H9 (cell line): ENCODE data around the gene PTTG1. TPM values are rescaled to one million over a fixed set of nuclear protein-coding genes. Genes with fewer than 3 reads are reported as not detected.

Experiments used
- DNase-seq: peaks from one replicate; pipeline ENCODE4 v3.0.0-alpha.2; 2017
- H2AFZ ChIP-seq: one replicate; pipeline ENCODE4 v1.6.1; 2013; ENCODE audit warnings: mild to moderate bottlenecking, low read length, control low read depth, moderate library complexity
- H2AK5ac ChIP-seq: 2 replicates; pipeline ENCODE4 v1.6.1; 2013; ENCODE audit warnings: low read length, control low read depth, mixed read lengths; ENCODE audit not compliant: insufficient read length
- H2BK120ac ChIP-seq: one replicate; pipeline ENCODE4 v1.6.1; 2013; ENCODE audit warnings: low read depth, mild to moderate bottlenecking, low read length, control low read depth, inconsistent platforms; ENCODE audit not compliant: poor library complexity, severe bottlenecking
- H2BK12ac ChIP-seq: 2 replicates; pipeline ENCODE4 v1.6.1; 2013; ENCODE audit warnings: low read length, control low read depth, mixed read lengths, low read depth; ENCODE audit not compliant: insufficient read length
- H2BK15ac ChIP-seq: 2 replicates; pipeline ENCODE4 v1.6.1; 2013; ENCODE audit warnings: low read depth, low read length, control low read depth
- H2BK20ac ChIP-seq: one replicate; pipeline ENCODE4 v1.6.1; 2013; ENCODE audit warnings: low read depth, mild to moderate bottlenecking, low read length, control low read depth, inconsistent platforms; ENCODE audit not compliant: poor library complexity, severe bottlenecking
- H2BK5ac ChIP-seq: 2 replicates; pipeline ENCODE4 v1.6.1; 2013; ENCODE audit warnings: low read length, control low read depth, mixed read lengths; ENCODE audit not compliant: insufficient read length
- H3K14ac ChIP-seq: 2 replicates; pipeline ENCODE4 v1.6.1; 2013; ENCODE audit warnings: low read length, control low read depth; ENCODE audit not compliant: insufficient read depth
- H3K18ac ChIP-seq: 2 replicates; pipeline ENCODE4 v1.6.1; 2013; ENCODE audit warnings: low read depth, mild to moderate bottlenecking, mixed read lengths, low read length, control low read depth; ENCODE audit not compliant: insufficient read length
- H3K23ac ChIP-seq: 2 replicates; pipeline ENCODE4 v1.6.1; 2013; ENCODE audit warnings: low read length, control low read depth, mixed read lengths, low read depth; ENCODE audit not compliant: insufficient read length
- H3K23me2 ChIP-seq: 2 replicates; pipeline ENCODE4 v1.6.1; 2013; ENCODE audit warnings: low read depth, mild to moderate bottlenecking, mixed read lengths, low read length, control low read depth; ENCODE audit not compliant: insufficient read length, poor library complexity, severe bottlenecking
- H3K27ac ChIP-seq: 2 replicates; pipeline ENCODE4 v1.5.1; 2013; ENCODE audit warnings: low read length, control low read depth, mixed read lengths, low read depth; ENCODE audit not compliant: insufficient read length
- H3K27me3 ChIP-seq: 2 replicates; pipeline ENCODE4 v1.6.1; 2013; ENCODE audit warnings: low read length, control low read depth, inconsistent platforms; ENCODE audit not compliant: insufficient read depth
- H3K4ac ChIP-seq: 2 replicates; pipeline ENCODE4 v1.6.1; 2013; ENCODE audit warnings: low read depth, mild to moderate bottlenecking, control low read depth, inconsistent platforms, low read length, moderate library complexity
- H3K4me1 ChIP-seq: 2 replicates; pipeline ENCODE4 v1.6.1; 2013; ENCODE audit warnings: low read length, control low read depth, inconsistent platforms; ENCODE audit not compliant: insufficient read depth
- H3K4me2 ChIP-seq: 2 replicates; pipeline ENCODE4 v1.6.1; 2013; ENCODE audit warnings: low read length, control low read depth, mixed read lengths; ENCODE audit not compliant: insufficient read length, insufficient read depth
- H3K56ac ChIP-seq: 2 replicates; pipeline ENCODE4 v1.6.1; 2013; ENCODE audit warnings: low read depth, mild to moderate bottlenecking, mixed read lengths, low read length, control low read depth; ENCODE audit not compliant: insufficient read length
- H3K79me1 ChIP-seq: 2 replicates; pipeline ENCODE4 v1.6.1; 2013; ENCODE audit warnings: low read depth, mild to moderate bottlenecking, moderate library complexity, low read length, control low read depth, inconsistent platforms; ENCODE audit not compliant: insufficient read depth, poor library complexity, severe bottlenecking
- H3K79me2 ChIP-seq: 2 replicates; pipeline ENCODE4 v1.6.1; 2013; ENCODE audit warnings: low read length, control low read depth, inconsistent platforms; ENCODE audit not compliant: insufficient read depth
- H3K9ac ChIP-seq: 2 replicates; pipeline ENCODE4 v1.6.1; 2013; ENCODE audit warnings: low read length, control low read depth, mixed read lengths; ENCODE audit not compliant: insufficient read length; ENCODE audit errors: extremely low read depth
- H3K9me3 ChIP-seq: one replicate; pipeline ENCODE4 v1.6.1; 2013; ENCODE audit warnings: low read depth, low read length, inconsistent platforms; ENCODE audit not compliant: control insufficient read depth
- H3T11ph ChIP-seq: one replicate; pipeline ENCODE4 v1.6.1; 2013; ENCODE audit warnings: mild to moderate bottlenecking, low read length, control low read depth, inconsistent platforms
- H4K20me1 ChIP-seq: one replicate; pipeline ENCODE4 v1.6.1; 2013; ENCODE audit not compliant: control insufficient read depth, insufficient read length, insufficient read depth
- H4K5ac ChIP-seq: 2 replicates; pipeline ENCODE4 v1.6.1; 2013; ENCODE audit warnings: low read depth, mild to moderate bottlenecking, mixed read lengths, low read length, control low read depth; ENCODE audit not compliant: insufficient read length
- H4K8ac ChIP-seq: replicated peaks from 2 replicates; pipeline ENCODE4 v1.6.1; 2013; ENCODE audit warnings: low read length, control low read depth, mixed read lengths, low read depth; ENCODE audit not compliant: insufficient read length
- H4K91ac ChIP-seq: 2 replicates; pipeline ENCODE4 v1.6.1; 2013; ENCODE audit warnings: low read depth, mild to moderate bottlenecking, moderate library complexity, mixed read lengths, low read length, control low read depth; ENCODE audit not compliant: insufficient read length
- H3K27ac Mint-ChIP-seq, 3 experiments: 2 replicates in 2 of 3; 3 replicates in 1 of 3; pipeline ENCODE4 v1.8.0; 2020 to 2021; ENCODE audit warnings: mixed read lengths in 3 of 3, mild to moderate bottlenecking in 1 of 3, moderate library complexity in 1 of 3
- H3K27me3 Mint-ChIP-seq: 2 replicates; pipeline ENCODE4 v1.8.0; 2021; ENCODE audit warnings: low read depth, mild to moderate bottlenecking, moderate library complexity, mixed read lengths
- H3K36me3 Mint-ChIP-seq, 3 experiments: 2 replicates in 2 of 3; 3 replicates in 1 of 3; pipeline ENCODE4 v1.8.0; 2020 to 2021; ENCODE audit warnings: low read depth in 3 of 3, mixed read lengths in 3 of 3; ENCODE audit not compliant: insufficient read depth in 1 of 3
- H3K4me1 Mint-ChIP-seq, 2 experiments: 2 replicates each; pipeline ENCODE4 v1.8.0; 2020; ENCODE audit warnings: mixed read lengths in 2 of 2
- H3K4me3 Mint-ChIP-seq, 2 experiments: 2 replicates in 1 of 2; 3 replicates in 1 of 2; pipeline ENCODE4 v1.8.0; 2020 to 2021; ENCODE audit warnings: mild to moderate bottlenecking in 2 of 2, mixed read lengths in 2 of 2, moderate library complexity in 1 of 2
- H3K9me3 Mint-ChIP-seq, 2 experiments: 2 replicates in 1 of 2; 3 replicates in 1 of 2; pipeline ENCODE4 v1.8.0; 2020; ENCODE audit warnings: mild to moderate bottlenecking in 2 of 2, mixed read lengths in 2 of 2, moderate library complexity in 1 of 2
- total RNA-seq: library from RNA; stranded (reverse); gene quantifications from 2 replicates; pipeline ENCODE4 v1.2.1, GENCODE V29; 2021
- TF ChIP-seq, protein P1 (sequence below): fragments of 200-600 bp; sonication (generic); conservative IDR thresholded peaks from 3 replicates; pipeline ENCODE4 v1.8.0; 2021; ENCODE audit warnings: antibody characterized with exemption, mild to moderate bottlenecking

The PTTG1 gene
- total RNA-seq, 1 experiment from 2014 or later: 279 TPM

DNA sequence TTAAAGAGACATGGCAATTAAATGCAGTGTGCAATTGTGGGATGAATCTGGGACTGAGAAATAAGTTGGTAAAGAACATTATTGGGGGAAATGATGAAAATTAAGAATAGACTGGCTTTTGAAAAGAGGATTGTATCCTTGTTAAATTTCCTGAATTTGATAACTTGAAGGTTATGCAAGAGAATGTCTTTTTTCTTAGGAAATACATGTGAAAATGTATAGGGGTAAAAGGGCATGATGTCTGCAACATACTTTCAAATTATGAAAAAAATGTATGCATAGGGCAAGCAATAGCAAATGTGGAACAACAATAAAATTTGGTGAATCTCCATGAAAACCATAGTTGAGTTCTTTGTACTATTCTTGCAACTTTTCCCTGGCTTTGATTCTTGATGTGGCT lies 24.1 kb downstream of the PTTG1 start:
- Mint-ChIP-seq H3K27me3 (peaks cover 2% of the 10 kb centered on the region; the same call in 1 of the 2 replicates), H3K9me3 (peaks cover 2 to 6% of the 10 kb centered on the region in 2 experiments; a peak in 4 of 5 replicates), H3K4me3 (no peak overlapping the region), H3K36me3 (peaks cover 0 to 4% (median 0%) of the 10 kb centered on the region in 3 experiments; a peak in 3 of 7 replicates), H3K4me1 (peaks cover 12% of the 10 kb centered on the region in 2 experiments), H3K27ac (no peak overlapping the region)
- Histone ChIP-seq H3K4ac (no peak overlapping the region), H3K14ac (no peak overlapping the region), H3K9me3 (no peaks in the 10 kb centered on the region), H3K4me2 (no peak overlapping the region), H4K91ac (no peak overlapping the region), H4K20me1 (no peaks in the 10 kb centered on the region), H3T11ph (no peak overlapping the region), H3K79me1 (no peaks in the 10 kb centered on the region), H4K8ac (no peak overlapping the region), H3K18ac (no peak overlapping the region), H2BK12ac (no peak overlapping the region), H3K79me2 (no peaks in the 10 kb centered on the region), H3K27me3 (no peaks in the 10 kb centered on the region), H4K5ac (no peak overlapping the region), H3K9ac (no peak overlapping the region), H3K4me1 (no peaks in the 10 kb centered on the region; the same call in 1 of the 2 replicates), H2AK5ac (no peak overlapping the region), H2BK5ac (no peak overlapping the region), H2BK120ac (no peak overlapping the region), H3K56ac (no peak overlapping the region), H2BK15ac (no peak overlapping the region), H3K23me2 (no peaks in the 10 kb centered on the region), H3K23ac (no peak overlapping the region), H2AFZ (no peak overlapping the region), H3K27ac (no peak overlapping the region), H2BK20ac (no peak overlapping the region)
- TF ChIP-seq, protein P1, sequence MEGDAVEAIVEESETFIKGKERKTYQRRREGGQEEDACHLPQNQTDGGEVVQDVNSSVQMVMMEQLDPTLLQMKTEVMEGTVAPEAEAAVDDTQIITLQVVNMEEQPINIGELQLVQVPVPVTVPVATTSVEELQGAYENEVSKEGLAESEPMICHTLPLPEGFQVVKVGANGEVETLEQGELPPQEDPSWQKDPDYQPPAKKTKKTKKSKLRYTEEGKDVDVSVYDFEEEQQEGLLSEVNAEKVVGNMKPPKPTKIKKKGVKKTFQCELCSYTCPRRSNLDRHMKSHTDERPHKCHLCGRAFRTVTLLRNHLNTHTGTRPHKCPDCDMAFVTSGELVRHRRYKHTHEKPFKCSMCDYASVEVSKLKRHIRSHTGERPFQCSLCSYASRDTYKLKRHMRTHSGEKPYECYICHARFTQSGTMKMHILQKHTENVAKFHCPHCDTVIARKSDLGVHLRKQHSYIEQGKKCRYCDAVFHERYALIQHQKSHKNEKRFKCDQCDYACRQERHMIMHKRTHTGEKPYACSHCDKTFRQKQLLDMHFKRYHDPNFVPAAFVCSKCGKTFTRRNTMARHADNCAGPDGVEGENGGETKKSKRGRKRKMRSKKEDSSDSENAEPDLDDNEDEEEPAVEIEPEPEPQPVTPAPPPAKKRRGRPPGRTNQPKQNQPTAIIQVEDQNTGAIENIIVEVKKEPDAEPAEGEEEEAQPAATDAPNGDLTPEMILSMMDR: no peak
- DNase-seq: no peak
